Activated CD8-positive, alpha-beta T cell treated with anti-CD3 and anti-CD28 coated beads, Interleukin-2, amount 10 ng/mL, durations not matched to agents 7 days and 5 days (primary cell): ENCODE results near the gene TBXAS1. TPM values are rescaled to one million over a fixed set of nuclear protein-coding genes. Genes with fewer than 3 reads are reported as not detected.

ENCODE experiments used
- ATAC-seq: fragments of 150-1000 bp; cut with Tn5 transposase; one replicate; pipeline ENCODE4 v1.10.0; 2021; ENCODE audit warnings: moderate library complexity
- CTCF ChIA-PET: fragments of 350-600 bp; sonication (Branson Sonifier 250); formaldehyde crosslinking; loops from one replicate; lab custom pipeline; 2021; ENCODE audit warnings: antibody characterized with exemption; lab: Charles Lee
- POLR2A ChIA-PET: fragments of 350-600 bp; sonication (Branson Sonifier 250); formaldehyde crosslinking; loops from one replicate; lab custom pipeline; 2021; ENCODE audit warnings: antibody characterized with exemption; lab: Charles Lee
- DNase-seq: peaks from one replicate; pipeline ENCODE4 v3.0.0-alpha.2; 2020
- H3K27ac Mint-ChIP-seq: one replicate; pipeline ENCODE4 v1.8.0; 2021; ENCODE audit warnings: mild to moderate bottlenecking, mixed read lengths
- H3K27me3 Mint-ChIP-seq: one replicate; pipeline ENCODE4 v1.8.0; 2021; ENCODE audit warnings: low read depth, mixed read lengths
- H3K36me3 Mint-ChIP-seq: one replicate; pipeline ENCODE4 v1.8.0; 2021; ENCODE audit warnings: low read depth, mixed read lengths
- H3K4me1 Mint-ChIP-seq: one replicate; pipeline ENCODE4 v1.8.0; 2021; ENCODE audit warnings: low read depth, mixed read lengths
- H3K4me3 Mint-ChIP-seq: one replicate; pipeline ENCODE4 v1.8.0; 2021; ENCODE audit warnings: mild to moderate bottlenecking, mixed read lengths
- H3K9me3 Mint-ChIP-seq: one replicate; pipeline ENCODE4 v1.8.0; 2022; ENCODE audit warnings: mixed read lengths; ENCODE audit not compliant: insufficient read depth
- total RNA-seq, 2 experiments: library from RNA; stranded (reverse); gene quantifications; one replicate each; pipeline ENCODE4 v1.2.3, GENCODE V29; 2021

TBXAS1 gene
- total RNA-seq, 2 experiments from 2014 or later, result 1.6 to 2.0 TPM

DNA sequence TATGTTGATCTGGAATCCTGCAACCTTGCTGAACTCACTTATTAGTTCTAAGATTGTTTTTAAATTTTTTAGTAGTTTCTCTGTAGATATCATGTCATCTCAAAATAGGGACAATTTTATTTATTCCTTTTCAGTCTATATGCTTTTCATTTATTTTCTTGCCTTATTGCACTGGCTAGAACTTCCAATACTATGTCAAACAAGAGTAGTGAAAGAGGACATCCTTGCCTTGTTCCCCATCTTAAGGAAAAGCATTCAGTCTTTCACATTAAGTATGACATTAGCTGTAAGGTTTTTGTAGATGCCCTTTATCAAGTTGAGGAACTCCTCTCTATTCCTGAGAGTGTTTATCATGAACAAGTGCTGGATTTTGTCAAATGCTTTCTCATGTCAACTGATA, 77.8 kb downstream of the TBXAS1 start:
- peaks cover 16% of the 10 kb centered on the region for H3K27me3 Mint-ChIP-seq
- CTCF ChIA-PET, result no interaction called here
- ATAC-seq (no peak), DNase-seq (no peak)
- POLR2A ChIA-PET, result no interaction called here
- no peak overlapping the region for H3K4me3 Mint-ChIP-seq
- no peaks in the 10 kb centered on the region for H3K4me1 Mint-ChIP-seq
- H3K27ac Mint-ChIP-seq, result no peak overlapping the region
- peaks cover 6% of the 10 kb centered on the region for H3K9me3 Mint-ChIP-seq
- no peaks in the 10 kb centered on the region for H3K36me3 Mint-ChIP-seq

DNA sequence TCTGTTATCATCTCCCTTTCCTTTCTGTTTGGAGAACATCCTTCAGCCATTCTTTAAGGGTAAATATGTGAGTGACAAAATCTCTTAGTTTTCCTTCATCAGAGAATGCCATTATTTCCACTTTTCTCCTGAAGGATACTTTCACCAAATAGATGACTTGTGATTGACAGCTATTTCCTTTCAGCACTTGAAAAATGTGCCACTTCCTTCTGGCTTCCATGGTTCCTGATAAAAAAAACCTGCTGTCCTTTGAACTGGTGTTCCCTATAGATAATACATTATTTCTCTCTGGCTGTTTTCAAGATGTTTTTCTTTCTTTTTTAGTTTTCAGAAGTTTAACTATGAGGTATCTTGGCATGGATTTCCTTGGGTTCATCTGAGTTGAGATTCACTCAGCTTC, 79.7 kb downstream of the TBXAS1 start:
- Mint-ChIP-seq H3K4me3 (no peak overlapping the region), H3K36me3 (no peaks in the 10 kb centered on the region), H3K9me3 (peaks cover 6% of the 10 kb centered on the region), H3K27me3 (peaks cover 17% of the 10 kb centered on the region), H3K27ac (no peak overlapping the region), H3K4me1 (peaks cover 2% of the 10 kb centered on the region)
- POLR2A ChIA-PET, result no interaction called here
- DNase-seq (no peak), ATAC-seq (no peak)
- CTCF ChIA-PET, result no interaction called here

DNA sequence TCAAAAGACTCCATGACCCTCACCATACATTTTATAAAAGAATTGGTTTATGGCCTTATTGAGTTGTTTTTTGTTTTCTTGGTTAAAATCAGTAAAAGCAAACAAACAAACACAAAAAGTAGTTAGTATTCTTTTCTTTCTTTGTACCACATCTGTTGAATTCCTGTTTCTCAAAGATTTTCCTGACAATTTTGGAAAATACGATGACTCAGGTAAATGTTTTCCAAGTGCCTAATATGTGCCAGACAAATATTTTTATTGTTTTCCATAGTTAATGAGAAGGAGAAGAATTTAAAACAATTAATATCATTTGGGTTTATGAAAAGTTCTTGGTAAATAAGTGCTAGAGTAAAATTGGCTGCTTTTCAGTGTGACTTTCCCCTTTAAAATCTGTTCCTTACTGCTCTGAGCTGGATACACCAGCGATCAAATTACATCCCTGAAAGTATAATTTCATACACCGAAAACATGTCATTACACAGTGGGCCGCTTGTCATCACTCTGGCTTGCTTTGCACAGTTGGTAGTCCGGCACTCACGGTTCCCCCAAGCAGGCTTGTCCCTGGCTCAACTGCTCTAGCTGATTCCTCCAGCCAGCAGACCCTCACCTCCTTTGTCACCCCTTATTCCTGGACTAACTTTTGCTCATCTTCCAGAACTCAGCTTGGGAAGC, 80.5 kb downstream of the TBXAS1 start:
- H3K36me3 Mint-ChIP-seq, result no peaks in the 10 kb centered on the region
- H3K9me3 Mint-ChIP-seq, result peaks cover 6% of the 10 kb centered on the region
- CTCF ChIA-PET, result no interaction called here
- DNase-seq (peak; percentile 9), ATAC-seq (no peak)
- H3K27me3 Mint-ChIP-seq, result peaks cover 13% of the 10 kb centered on the region
- no peak overlapping the region for H3K4me3 Mint-ChIP-seq
- peaks cover 3% of the 10 kb centered on the region for H3K4me1 Mint-ChIP-seq
- H3K27ac Mint-ChIP-seq, result no peak overlapping the region
- POLR2A ChIA-PET, result no interaction called here

DNA sequence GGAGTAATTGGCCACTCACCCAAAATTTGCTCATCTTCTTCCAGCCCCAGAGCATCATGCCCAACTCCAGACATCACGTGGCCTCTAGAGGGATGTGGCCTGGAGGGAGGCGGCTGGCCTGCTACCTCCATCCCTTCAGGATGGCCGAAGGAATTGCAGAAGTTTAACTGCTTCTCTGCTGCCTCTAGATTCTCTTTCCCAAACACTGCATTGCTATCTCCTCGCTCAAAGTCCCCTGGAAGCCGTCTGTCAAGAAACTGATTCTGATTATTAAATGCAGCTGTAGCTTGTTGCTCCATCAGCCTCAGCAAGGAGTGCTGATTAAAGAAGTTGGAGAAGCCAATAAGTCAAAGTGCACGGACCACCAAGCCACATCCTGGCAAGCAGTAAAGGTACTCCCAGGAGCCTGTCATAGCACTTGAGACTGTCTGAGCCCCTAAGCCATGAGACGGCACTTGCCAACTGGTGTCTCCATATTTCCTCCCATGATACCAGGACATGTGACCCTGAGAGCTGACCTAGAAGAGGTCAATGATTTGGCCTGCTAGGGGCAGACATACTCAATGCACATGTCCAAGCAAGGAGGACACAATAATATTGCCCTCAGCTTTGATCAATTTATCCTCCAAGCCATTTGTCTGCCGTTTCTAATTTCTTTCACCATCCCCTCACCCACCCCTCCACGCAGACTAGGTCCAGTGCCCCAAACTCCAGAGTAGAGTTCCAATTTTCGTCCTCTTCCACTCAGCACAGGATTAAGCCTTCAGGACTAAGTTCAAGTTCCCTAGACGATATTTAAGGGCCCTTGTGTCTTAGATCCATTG, 84.2 kb downstream of the TBXAS1 start:
- ATAC-seq (no peak), DNase-seq (peak; percentile 19)
- no peaks in the 10 kb centered on the region for H3K36me3 Mint-ChIP-seq
- peaks cover 5% of the 10 kb centered on the region for H3K27me3 Mint-ChIP-seq
- H3K4me1 Mint-ChIP-seq, result peaks cover 22% of the 10 kb centered on the region
- no peaks in the 10 kb centered on the region for H3K9me3 Mint-ChIP-seq
- POLR2A ChIA-PET, result interaction anchor here (0.7 kb wide), 1 partner anchor 233 kb away, joined by 3 read pairs; no protein-coding TSS in a partner anchor
- no peak overlapping the region for H3K27ac Mint-ChIP-seq
- CTCF ChIA-PET, result no interaction called here
- H3K4me3 Mint-ChIP-seq, result no peak overlapping the region

DNA sequence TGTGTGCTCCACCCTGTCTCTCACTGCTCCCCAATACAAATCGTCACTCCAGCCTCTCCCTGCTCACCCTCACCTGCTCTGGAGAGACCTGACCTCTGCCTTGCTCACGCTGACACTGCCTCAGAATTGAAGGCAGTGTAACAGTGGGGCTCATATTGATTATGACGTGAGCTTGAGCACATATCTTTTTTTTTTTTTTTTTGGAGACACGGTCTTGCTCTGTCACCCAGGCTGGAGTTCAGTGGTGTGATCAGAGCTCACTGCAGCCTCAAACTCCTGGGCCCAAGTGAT, 84.7 kb downstream of the TBXAS1 start:
- Mint-ChIP-seq H3K9me3 (no peaks in the 10 kb centered on the region), H3K36me3 (no peaks in the 10 kb centered on the region), H3K27ac (no peak overlapping the region), H3K27me3 (peaks cover 5% of the 10 kb centered on the region), H3K4me3 (no peak overlapping the region), H3K4me1 (peaks cover 22% of the 10 kb centered on the region)
- ATAC-seq, result no peak
- ChIA-PET POLR2A (no interaction called here), CTCF (no interaction called here)
- DNase-seq, result peak; percentile 5

DNA sequence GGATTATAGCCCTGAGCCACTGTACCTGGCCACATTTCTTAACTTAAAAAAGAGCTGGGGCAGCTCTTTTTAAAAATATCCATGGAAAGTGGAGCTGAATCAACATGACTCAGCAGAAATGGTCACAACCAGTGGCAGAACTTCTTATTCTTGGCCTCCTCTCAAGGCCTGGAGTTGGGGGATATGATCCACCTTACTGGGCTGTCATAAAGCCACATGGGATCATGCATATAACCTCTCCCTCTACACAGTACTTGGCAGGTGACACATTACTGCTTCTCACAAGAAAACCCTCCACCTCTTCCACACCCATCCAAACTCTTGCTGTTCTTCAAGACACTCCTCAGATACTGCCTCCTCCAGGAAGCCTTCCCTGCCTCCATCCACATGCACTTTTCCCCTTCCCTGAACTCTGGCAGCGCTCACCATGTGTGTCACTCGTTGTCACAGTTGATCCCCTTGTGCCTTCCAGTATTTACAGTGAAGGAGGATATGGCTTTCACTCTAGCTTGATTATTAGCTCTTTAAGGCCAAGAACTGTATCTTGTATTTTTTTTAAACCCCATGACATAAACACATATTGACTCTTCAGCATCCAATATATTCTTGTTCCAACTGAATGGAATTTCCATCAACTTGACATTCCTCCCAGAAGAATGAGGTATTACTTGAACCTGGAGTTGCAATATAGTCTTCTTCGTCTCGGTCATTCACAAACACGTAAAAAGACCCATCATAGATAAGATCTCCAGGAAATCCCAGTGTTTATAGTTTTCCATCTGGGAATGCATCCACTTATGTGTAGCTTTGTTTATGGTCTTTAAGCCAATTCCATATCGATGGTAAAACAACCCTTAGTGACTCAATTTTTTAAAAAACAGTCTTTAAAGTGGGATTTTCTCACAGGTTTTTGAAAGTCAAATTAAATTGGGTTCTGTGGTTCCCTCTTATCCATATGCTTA, 85.5 kb downstream of the TBXAS1 start:
- ATAC-seq, result no peak
- POLR2A ChIA-PET, result no interaction called here

DNA sequence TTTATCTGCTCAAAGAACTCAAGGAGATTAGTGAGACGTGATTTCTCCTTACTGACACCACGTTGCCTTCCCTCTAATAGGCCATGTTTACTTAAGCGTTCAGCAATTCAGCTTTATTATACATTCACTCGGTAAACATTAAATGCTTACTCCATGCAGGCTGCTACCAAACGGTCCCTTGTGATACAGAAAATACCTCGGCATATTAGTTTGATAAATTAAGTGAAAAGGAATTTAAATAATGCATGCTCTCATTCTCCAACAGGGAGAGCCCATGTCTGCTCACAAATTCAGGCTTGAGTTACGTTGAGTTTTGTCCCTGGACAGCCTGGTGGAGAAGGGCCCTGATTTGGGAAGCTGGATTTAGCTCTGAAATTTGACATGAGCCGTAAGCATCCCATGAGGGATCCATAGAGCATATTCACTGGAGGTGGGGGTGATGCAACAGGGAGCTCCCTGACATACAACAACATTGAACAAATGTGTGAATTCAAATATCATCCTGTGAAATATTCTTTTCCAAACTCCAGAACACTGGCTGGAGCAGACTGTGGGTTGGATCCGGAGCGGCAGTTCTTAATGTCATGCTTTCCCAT, 86.3 kb downstream of the TBXAS1 start:
- H3K9me3 Mint-ChIP-seq, result no peaks in the 10 kb centered on the region
- DNase-seq, result peak; percentile 13
- no peak overlapping the region for H3K27ac Mint-ChIP-seq
- no peak for ATAC-seq
- H3K36me3 Mint-ChIP-seq, result no peaks in the 10 kb centered on the region
- CTCF ChIA-PET, result interaction anchor here (1.2 to 2.6 kb wide), 2 partner anchors 87 to 269 kb away, joined by 3 to 11 read pairs; no protein-coding TSS in a partner anchor
- H3K27me3 Mint-ChIP-seq, result peaks cover 2% of the 10 kb centered on the region
- H3K4me1 Mint-ChIP-seq, result peaks cover 22% of the 10 kb centered on the region
- POLR2A ChIA-PET, result no interaction called here
- no peak overlapping the region for H3K4me3 Mint-ChIP-seq

More for the DNA sequence above, 85.5 kb downstream of the TBXAS1 start:
- Mint-ChIP-seq H3K27me3 (peaks cover 5% of the 10 kb centered on the region), H3K36me3 (no peaks in the 10 kb centered on the region), H3K4me1 (peaks cover 22% of the 10 kb centered on the region), H3K9me3 (no peaks in the 10 kb centered on the region), H3K27ac (no peak overlapping the region), H3K4me3 (no peak overlapping the region)
- CTCF ChIA-PET, result interaction anchor here (2.6 kb wide), 1 partner anchor 268 kb away, joined by 11 read pairs; no protein-coding TSS in a partner anchor
- DNase-seq, result peak; percentile 9

DNA sequence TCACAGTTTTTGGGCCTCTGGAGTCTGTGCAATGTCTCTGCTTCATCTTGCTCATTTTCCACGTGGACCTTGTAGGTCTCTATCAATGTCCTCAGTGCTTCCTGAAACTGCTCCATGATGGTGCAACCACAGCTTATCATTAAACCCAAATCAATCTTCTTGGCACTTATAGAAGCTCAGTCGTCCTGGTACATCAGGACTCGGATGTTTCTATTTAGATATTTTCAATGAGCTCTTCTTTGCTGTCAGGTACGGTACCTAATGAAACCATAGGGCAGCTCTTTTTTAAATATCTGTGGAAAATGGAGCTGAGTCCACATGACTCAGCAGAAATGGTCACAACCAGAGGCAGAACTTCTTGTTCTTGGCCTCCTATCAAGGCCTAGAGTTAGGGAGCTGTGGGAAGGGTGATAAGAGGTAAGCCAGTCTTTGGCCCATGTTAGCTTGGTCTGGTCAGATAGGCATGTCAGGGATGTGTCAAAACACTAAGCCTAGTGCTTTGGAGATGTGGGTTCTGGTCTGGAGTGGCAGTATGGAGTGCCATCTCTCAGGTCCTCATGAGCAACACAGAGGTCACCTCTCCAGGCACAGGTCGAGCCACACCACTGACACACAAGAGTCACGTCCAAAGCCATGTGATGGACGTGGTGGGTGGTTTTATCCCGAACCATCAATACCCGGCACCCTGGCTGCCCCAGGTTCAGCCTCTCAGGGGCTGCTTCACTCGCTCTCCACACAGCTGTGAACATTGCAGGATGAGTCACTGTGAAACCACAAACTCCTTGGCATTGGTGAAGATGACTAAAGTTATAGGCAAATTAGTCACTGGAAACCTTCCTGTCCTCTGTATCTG, 87.0 kb downstream of the TBXAS1 start:
- H3K27ac Mint-ChIP-seq, result no peak overlapping the region
- H3K4me1 Mint-ChIP-seq, result peaks cover 22% of the 10 kb centered on the region
- ChIA-PET POLR2A (interaction anchor here (0.6 kb wide), 1 partner anchor 814 kb away, joined by 3 read pairs; no protein-coding TSS in a partner anchor), CTCF (interaction anchor here (1.1 to 2.6 kb wide), 4 partner anchors 86 to 388 kb away, joined by 3 to 11 read pairs (median 4); no protein-coding TSS in a partner anchor)
- peaks cover 2% of the 10 kb centered on the region for H3K27me3 Mint-ChIP-seq
- H3K9me3 Mint-ChIP-seq, result no peaks in the 10 kb centered on the region
- ATAC-seq (peak; percentile 91), DNase-seq (peak; percentile 62)
- H3K36me3 Mint-ChIP-seq, result no peaks in the 10 kb centered on the region
- H3K4me3 Mint-ChIP-seq, result no peak overlapping the region

DNA sequence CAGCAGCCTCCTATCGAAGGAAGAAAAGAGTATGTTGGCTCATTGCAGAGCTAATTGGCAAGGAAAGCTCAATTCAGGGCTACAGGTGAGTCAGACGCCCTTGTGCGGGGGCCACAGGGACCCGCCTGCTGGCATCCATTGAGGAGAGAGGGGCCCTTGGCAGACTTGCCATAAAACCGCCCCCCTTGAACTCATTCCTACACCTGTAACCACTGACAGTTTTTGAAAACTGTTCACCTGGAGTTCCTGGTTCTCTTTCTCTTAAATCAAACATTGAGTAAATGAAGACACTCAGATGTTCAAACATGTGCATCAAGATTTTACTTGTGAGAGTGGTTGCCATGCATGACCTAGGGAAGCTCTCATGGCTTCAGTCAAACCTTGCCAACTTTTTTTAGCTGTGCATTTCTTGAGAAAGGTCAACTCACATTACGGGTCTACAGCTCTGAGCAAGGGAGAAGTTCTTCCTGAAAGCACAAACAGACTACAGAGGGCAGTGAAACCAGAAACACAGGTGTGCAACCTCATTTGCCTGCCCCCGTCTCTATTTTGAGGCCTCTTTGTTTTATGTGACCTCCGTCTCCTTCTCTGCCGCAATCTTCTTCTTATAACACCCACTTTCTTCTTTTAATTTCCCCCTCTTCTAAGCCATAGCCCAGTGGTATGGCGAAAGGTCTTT, 87.8 kb downstream of the TBXAS1 start:
- ATAC-seq, result no peak
- no peak overlapping the region for H3K27ac Mint-ChIP-seq

DNA sequence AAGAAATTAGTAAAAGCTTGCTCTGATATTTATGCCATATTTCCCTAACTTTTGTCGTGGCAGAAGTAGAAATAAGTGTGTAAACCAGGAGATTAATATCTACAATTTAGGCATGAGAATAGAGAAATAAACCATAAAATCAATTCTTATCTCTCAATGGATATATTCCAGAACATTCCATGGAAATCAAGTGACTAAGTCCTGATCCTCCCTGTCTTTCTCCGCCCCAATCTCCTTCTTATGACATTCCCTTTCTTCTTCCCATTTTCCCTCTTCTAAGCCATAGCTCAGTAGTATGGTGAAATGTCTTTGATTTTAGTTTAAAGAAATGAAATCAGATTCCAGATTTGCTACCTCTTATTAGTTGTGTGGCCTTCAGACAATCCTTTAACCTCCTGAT, 88.8 kb downstream of the TBXAS1 start:
- Mint-ChIP-seq H3K9me3 (no peaks in the 10 kb centered on the region), H3K27me3 (peaks cover 2% of the 10 kb centered on the region), H3K36me3 (no peaks in the 10 kb centered on the region), H3K4me3 (no peak overlapping the region), H3K27ac (no peak overlapping the region), H3K4me1 (peaks cover 22% of the 10 kb centered on the region)
- no peak for ATAC-seq
- no peak for DNase-seq
- POLR2A ChIA-PET, result interaction anchor here (0.7 kb wide), 1 partner anchor 16 kb away, joined by 3 read pairs; no protein-coding TSS in a partner anchor
- CTCF ChIA-PET, result interaction anchor here (0.9 to 2.2 kb wide), 3 partner anchors 16 to 316 kb away, joined by 3 to 5 read pairs (median 3); no protein-coding TSS in a partner anchor

More for the DNA sequence above, 87.8 kb downstream of the TBXAS1 start:
- Mint-ChIP-seq H3K9me3 (no peaks in the 10 kb centered on the region), H3K4me1 (peaks cover 22% of the 10 kb centered on the region), H3K27me3 (peaks cover 2% of the 10 kb centered on the region), H3K4me3 (no peak overlapping the region), H3K36me3 (no peaks in the 10 kb centered on the region)
- DNase-seq, result no peak
- ChIA-PET POLR2A (interaction anchor here (0.6 kb wide), 1 partner anchor 815 kb away, joined by 3 read pairs; no protein-coding TSS in a partner anchor), CTCF (interaction anchor here (0.6 to 2.6 kb wide), 7 partner anchors 15 to 387 kb away, joined by 3 to 11 read pairs (median 3); no protein-coding TSS in a partner anchor)
